Sigmoid colon (tissue), 7 donors: Measurements from ENCODE around the gene CNTNAP5. TPM values are rescaled to one million over a fixed set of nuclear protein-coding genes. Genes with fewer than 3 reads are reported as not detected.

Source experiments
- DNase-seq: peaks from one replicate; pipeline ENCODE4 v3.0.0-alpha.2; 2019
- H3K27ac ChIP-seq, 4 donors: fragments of 200-600 bp; sonication (generic); one replicate each; pipeline ENCODE4 v1.5.1; 2016 to 2019; ENCODE audit warnings: mild to moderate bottlenecking in 1 of 4
- H3K27me3 ChIP-seq, 3 donors: fragments of 200-600 bp; sonication (generic); one replicate each; pipeline ENCODE4 v1.5.1; 2019; ENCODE audit warnings: mild to moderate bottlenecking in 1 of 3
- H3K36me3 ChIP-seq, 4 donors: fragments of 200-600 bp; sonication (generic); one replicate each; pipeline ENCODE4 v1.5.1; 2016 to 2019
- H3K4me1 ChIP-seq, 4 donors: fragments of 200-600 bp; sonication (generic); one replicate each; pipeline ENCODE4 v1.5.1; 2017 to 2019
- H3K4me3 ChIP-seq, 4 donors: fragments of 200-600 bp; sonication (generic); one replicate each; pipeline ENCODE4 v1.5.1; 2017 to 2019; ENCODE audit warnings: mild to moderate bottlenecking in 2 of 4, moderate library complexity in 1 of 4
- H3K9me3 ChIP-seq, 4 donors: fragments of 200-600 bp in 3 of 4; sonication (generic) in 3 of 4; one replicate each; pipeline versions ENCODE4 v1.5.1 to v1.6.1; 2013 to 2019
- EP300 ChIP-seq, 4 donors: sonication (generic); formaldehyde crosslinking; IDR thresholded peaks; one replicate each; pipeline ENCODE4 v1.6.1; 2017; ENCODE audit warnings: antibody characterized with exemption in 4 of 4
- POLR2A ChIP-seq, 2 donors: fragments of 450-650 bp; IDR thresholded peaks; one replicate each; pipeline ENCODE4 v1.6.1; 2016; ENCODE audit warnings: antibody characterized with exemption in 2 of 2, mild to moderate bottlenecking in 2 of 2, moderate library complexity in 2 of 2
- POLR2AphosphoS5 ChIP-seq, 4 donors: sonication (generic); formaldehyde crosslinking; IDR thresholded peaks; one replicate each; pipeline ENCODE4 v1.6.1; 2017; ENCODE audit warnings: antibody characterized with exemption in 4 of 4
- WGBS, 2 donors: extraction: QIAGEN DNeasy Blood & Tissue Kit; methylation state at CpG; one replicate each; pipeline ENCODE4 v1.1.7; 2013; 5-methylcytosine and 5-hydroxymethylcytosine counted together
- intact Hi-C: fragments of 100-400 bp; cut with DNase I; formaldehyde crosslinking; loops from one replicate; pipeline ENCODE4 v1.15.1; 2023
- polyA plus RNA-seq, 3 donors: library from polyadenylated mRNA; stranded (reverse); fragments of 200-250 nt; gene quantifications; one replicate each; pipeline ENCODE4 v1.2.3, GENCODE V29; 2013
- total RNA-seq, 4 donors: library from RNA; depleted of rRNA; stranded (reverse); fragments of >200 nt; gene quantifications; one replicate each; pipeline ENCODE4 v1.1.0, GENCODE V29; 2016
- TF ChIP-seq, protein P1 (sequence below), 4 experiments: fragments of 450-650 bp in 3 of 4; fragments of 200-600 bp in 1 of 4; IDR thresholded peaks; one replicate each; pipeline ENCODE4 v1.5.1; 2016 to 2019; ENCODE audit warnings: antibody characterized with exemption in 4 of 4, mild to moderate bottlenecking in 3 of 4, moderate library complexity in 2 of 4
- donor health status: healthy with polysubstance abuse.
- donor health status: Bipolar disorder and iron deficiency.
- donor health status: healthy.

CNTNAP5 gene
- total and polyA plus RNA-seq, 7 donors: 0.74 to 4.5 (median 1.5) TPM; not detected in 2

- H3K27ac ChIP-seq: no peak overlapping the region
- intact Hi-C loops: no loop called here
- DNase-seq: no peak
- WGBS, 2 donors: 91 to 94% methylated on average over 3 of the region's 3 CpGs
- no peaks in the 10 kb centered on the region for H3K27me3 ChIP-seq
- H3K4me3 ChIP-seq: no peak overlapping the region
- H3K4me1 ChIP-seq: no peaks in the 10 kb centered on the region
- TF ChIP-seq EP300 (IDR thresholded peaks at IDR 0.05) (no peak), POLR2A (IDR thresholded peaks at IDR 0.05) (no peak), POLR2AphosphoS5 (IDR thresholded peaks at IDR 0.05) (no peak)
- TF ChIP-seq, protein P1, sequence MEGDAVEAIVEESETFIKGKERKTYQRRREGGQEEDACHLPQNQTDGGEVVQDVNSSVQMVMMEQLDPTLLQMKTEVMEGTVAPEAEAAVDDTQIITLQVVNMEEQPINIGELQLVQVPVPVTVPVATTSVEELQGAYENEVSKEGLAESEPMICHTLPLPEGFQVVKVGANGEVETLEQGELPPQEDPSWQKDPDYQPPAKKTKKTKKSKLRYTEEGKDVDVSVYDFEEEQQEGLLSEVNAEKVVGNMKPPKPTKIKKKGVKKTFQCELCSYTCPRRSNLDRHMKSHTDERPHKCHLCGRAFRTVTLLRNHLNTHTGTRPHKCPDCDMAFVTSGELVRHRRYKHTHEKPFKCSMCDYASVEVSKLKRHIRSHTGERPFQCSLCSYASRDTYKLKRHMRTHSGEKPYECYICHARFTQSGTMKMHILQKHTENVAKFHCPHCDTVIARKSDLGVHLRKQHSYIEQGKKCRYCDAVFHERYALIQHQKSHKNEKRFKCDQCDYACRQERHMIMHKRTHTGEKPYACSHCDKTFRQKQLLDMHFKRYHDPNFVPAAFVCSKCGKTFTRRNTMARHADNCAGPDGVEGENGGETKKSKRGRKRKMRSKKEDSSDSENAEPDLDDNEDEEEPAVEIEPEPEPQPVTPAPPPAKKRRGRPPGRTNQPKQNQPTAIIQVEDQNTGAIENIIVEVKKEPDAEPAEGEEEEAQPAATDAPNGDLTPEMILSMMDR (IDR thresholded peaks at IDR 0.05): no peak
- H3K9me3 ChIP-seq: no peaks in the 10 kb centered on the region
- H3K36me3 ChIP-seq: no peaks in the 10 kb centered on the region
Measured at GRCh38 chr2:124838406-124838805, 813.3 kb downstream of the CNTNAP5 start.

- H3K9me3 ChIP-seq: no peaks in the 10 kb centered on the region
- no peak overlapping the region for H3K4me3 ChIP-seq
- H3K36me3 ChIP-seq: no peaks in the 10 kb centered on the region
- WGBS, 2 donors: 82 to 83% methylated on average over 3 of the region's 3 CpGs
- intact Hi-C loops: no loop called here
- H3K27ac ChIP-seq: no peak overlapping the region
- no peaks in the 10 kb centered on the region for H3K4me1 ChIP-seq
- TF ChIP-seq POLR2AphosphoS5 (IDR thresholded peaks at IDR 0.05): no peak
- no peak for TF ChIP-seq POLR2A (IDR thresholded peaks at IDR 0.05)
- no peak for TF ChIP-seq EP300 (IDR thresholded peaks at IDR 0.05)
- TF ChIP-seq, protein P1 (IDR thresholded peaks at IDR 0.05): no peak
- no peak for DNase-seq
- no peaks in the 10 kb centered on the region for H3K27me3 ChIP-seq
Measured at GRCh38 chr2:124867247-124867646, 842.2 kb downstream of the CNTNAP5 start.

GRCh38 chr2:124874219-124874618 is 849.1 kb downstream of the CNTNAP5 start:
- DNase-seq: no peak
- no peaks in the 10 kb centered on the region for H3K9me3 ChIP-seq
- H3K4me1 ChIP-seq: no peaks in the 10 kb centered on the region
- H3K27ac ChIP-seq: no peak overlapping the region
- WGBS, 2 donors: 66 to 71% methylated on average over 1 of the region's 1 CpG
- TF ChIP-seq EP300 (IDR thresholded peaks at IDR 0.05): no peak
- H3K4me3 ChIP-seq: no peak overlapping the region
- no peaks in the 10 kb centered on the region for H3K27me3 ChIP-seq
- intact Hi-C loops: no loop called here
- no peaks in the 10 kb centered on the region for H3K36me3 ChIP-seq

DNA sequence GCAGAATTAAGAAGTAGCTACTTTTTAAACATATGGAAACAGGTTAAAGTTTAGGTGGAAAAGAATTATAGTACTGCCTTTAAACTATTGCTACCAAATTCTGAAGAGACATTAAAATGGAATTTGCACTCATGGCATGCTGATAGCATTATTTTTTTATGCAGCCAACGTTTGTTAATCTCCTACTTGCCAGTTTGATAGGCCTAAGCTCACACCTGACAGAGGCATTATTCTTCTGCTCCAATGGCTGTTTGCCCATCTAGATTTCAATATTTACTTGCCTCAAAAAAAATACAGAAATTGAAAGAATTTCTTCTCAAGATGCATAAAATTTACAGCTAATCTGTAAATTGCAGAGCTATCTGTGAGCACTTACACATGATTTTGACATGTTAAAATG is 849.6 kb downstream of the CNTNAP5 start:
- 14 to 38% methylated on average over 1 of the region's 1 CpG for WGBS, 2 donors
- H3K27ac ChIP-seq: no peak overlapping the region
- intact Hi-C loops: no loop called here
- H3K36me3 ChIP-seq: no peaks in the 10 kb centered on the region
- DNase-seq: no peak
- TF ChIP-seq EP300 (IDR thresholded peaks at IDR 0.05): no peak
- TF ChIP-seq, protein P1 (IDR thresholded peaks at IDR 0.05): no peak
- no peak for TF ChIP-seq POLR2AphosphoS5 (IDR thresholded peaks at IDR 0.05)
- TF ChIP-seq POLR2A (IDR thresholded peaks at IDR 0.05): no peak
- no peaks in the 10 kb centered on the region for H3K9me3 ChIP-seq
- no peak overlapping the region for H3K4me3 ChIP-seq
- no peaks in the 10 kb centered on the region for H3K4me1 ChIP-seq
- no peaks in the 10 kb centered on the region for H3K27me3 ChIP-seq

- Histone ChIP-seq H3K27me3 (no peaks in the 10 kb centered on the region), H3K36me3 (no peaks in the 10 kb centered on the region), H3K4me3 (no peak overlapping the region), H3K4me1 (no peaks in the 10 kb centered on the region), H3K9me3 (no peaks in the 10 kb centered on the region), H3K27ac (no peak overlapping the region)
- intact Hi-C loops: no loop called here
- TF ChIP-seq POLR2A (IDR thresholded peaks at IDR 0.05): no peak
- TF ChIP-seq POLR2AphosphoS5 (IDR thresholded peaks at IDR 0.05): no peak
- TF ChIP-seq, protein P1 (IDR thresholded peaks at IDR 0.05): no peak
- TF ChIP-seq EP300 (IDR thresholded peaks at IDR 0.05): no peak
- WGBS, 2 donors: 80 to 87% methylated on average over 3 of the region's 3 CpGs
- no peak for DNase-seq
Measured at GRCh38 chr2:124875627-124876244, 850.6 kb downstream of the CNTNAP5 start.
